Mesendoderm (in vitro differentiated cells): ENCODE results near the gene PIP4K2B.
"Not testable (repeated sequence)": the region's sequence is repeated elsewhere in the genome, so short reads cannot be mapped to it uniquely, and the experiment has no call there.

Source experiments
- DNase-seq: peaks from one replicate; pipeline ENCODE4 v3.0.0; 2013
- H2AK5ac ChIP-seq: 2 replicates; pipeline ENCODE4 v1.6.1; 2013; ENCODE audit warnings: low read length, inconsistent platforms
- H2BK120ac ChIP-seq: 2 replicates; pipeline ENCODE4 v1.6.1; 2013; ENCODE audit warnings: low read depth, mild to moderate bottlenecking, low read length, moderate library complexity, mixed read lengths
- H2BK15ac ChIP-seq: replicated peaks from 2 replicates; pipeline ENCODE4 v1.6.1; 2013; ENCODE audit warnings: low read depth, mild to moderate bottlenecking, moderate library complexity
- H2BK5ac ChIP-seq: 2 replicates; pipeline ENCODE4 v1.6.1; 2013; ENCODE audit warnings: low read length, inconsistent platforms
- H3K18ac ChIP-seq: 2 replicates; pipeline ENCODE4 v1.6.1; 2013; ENCODE audit warnings: mild to moderate bottlenecking, low read length, mixed read lengths
- H3K23ac ChIP-seq: one replicate; pipeline ENCODE4 v1.6.1; 2013; ENCODE audit warnings: low read length
- H3K27ac ChIP-seq: 2 replicates; pipeline ENCODE4 v1.5.1; 2013; ENCODE audit warnings: low read depth, mild to moderate bottlenecking, inconsistent platforms, low read length, moderate library complexity
- H3K27me3 ChIP-seq: 2 replicates; pipeline ENCODE4 v1.6.1; 2013; ENCODE audit warnings: low read length, control low read depth, mild to moderate bottlenecking, inconsistent platforms; ENCODE audit not compliant: insufficient read depth, poor library complexity
- H3K36me3 ChIP-seq: 2 replicates; pipeline ENCODE4 v1.6.1; 2013; ENCODE audit warnings: low read length, inconsistent platforms; ENCODE audit not compliant: control insufficient read depth, insufficient read depth
- H3K4ac ChIP-seq: one replicate; pipeline ENCODE4 v1.6.1; 2013; ENCODE audit warnings: low read depth, mild to moderate bottlenecking, low read length, moderate library complexity
- H3K4me1 ChIP-seq: 2 replicates; pipeline ENCODE4 v1.6.1; 2013; ENCODE audit warnings: low read depth, low read length, inconsistent platforms; ENCODE audit not compliant: control insufficient read depth
- H3K4me2 ChIP-seq: 2 replicates; pipeline ENCODE4 v1.6.1; 2013; ENCODE audit warnings: low read length
- H3K4me3 ChIP-seq: 2 replicates; pipeline ENCODE4 v1.5.1; 2013; ENCODE audit warnings: mild to moderate bottlenecking, low read length
- H3K56ac ChIP-seq: one replicate; pipeline ENCODE4 v1.6.1; 2013; ENCODE audit warnings: low read length
- H3K79me1 ChIP-seq: 2 replicates; pipeline ENCODE4 v1.6.1; 2013; ENCODE audit warnings: low read length, inconsistent platforms
- H3K79me2 ChIP-seq: 2 replicates; pipeline ENCODE4 v1.6.1; 2013; ENCODE audit warnings: mild to moderate bottlenecking, low read length; ENCODE audit not compliant: control insufficient read depth, insufficient read depth
- H3K9ac ChIP-seq: 2 replicates; pipeline ENCODE4 v1.6.1; 2013; ENCODE audit warnings: low read length, inconsistent platforms
- H4K5ac ChIP-seq: one replicate; pipeline ENCODE4 v1.6.1; 2013; ENCODE audit warnings: low read length
- H4K8ac ChIP-seq: one replicate; pipeline ENCODE4 v1.6.1; 2013; ENCODE audit warnings: low read depth, mild to moderate bottlenecking, control low read depth, low read length, moderate library complexity
- WGBS: extraction: QIAGEN DNeasy Blood & Tissue Kit; methylation state at CpG from one replicate; pipeline ENCODE4 v1.1.7; 2013; ENCODE audit warnings: low lambda C conversion rate, missing lambda C conversion rate; ENCODE audit not compliant: insufficient coverage; ENCODE audit errors: extremely low coverage; 5-methylcytosine and 5-hydroxymethylcytosine counted together

The PIP4K2B gene

GRCh38 chr17:38727736-38728135 lies 71.6 kb downstream of the PIP4K2B start:
- Histone ChIP-seq H4K8ac (no peak overlapping the region), H2BK5ac (no peak overlapping the region), H3K27ac (no peak overlapping the region), H4K5ac (no peak overlapping the region), H2BK120ac (no peak overlapping the region), H3K36me3 (no peaks in the 10 kb centered on the region), H3K4me3 (no peak overlapping the region), H2AK5ac (no peak overlapping the region), H3K4ac (no peak overlapping the region), H3K23ac (no peak overlapping the region), H3K9ac (no peak overlapping the region), H3K79me1 (no peaks in the 10 kb centered on the region), H3K4me2 (no peak overlapping the region), H3K4me1 (peaks cover 3% of the 10 kb centered on the region), H3K27me3 (no peaks in the 10 kb centered on the region), H2BK15ac (no peak overlapping the region), H3K18ac (no peak overlapping the region), H3K79me2 (no peaks in the 10 kb centered on the region), H3K56ac (no peak overlapping the region)
- DNase-seq = no peak
- no CpG with 5 or more reads among the region's 5 CpGs for WGBS

GRCh38 chr17:38726145-38726544 lies 73.2 kb downstream of the PIP4K2B start:
- not testable (repeated sequence) for H3K4me3 ChIP-seq, H3K4me1 ChIP-seq, H3K9ac ChIP-seq, H3K79me2 ChIP-seq, H3K27me3 ChIP-seq, H3K27ac ChIP-seq, H3K18ac ChIP-seq, H2BK15ac ChIP-seq, H2BK5ac ChIP-seq, H3K56ac ChIP-seq, H3K4me2 ChIP-seq, H3K79me1 ChIP-seq, H3K23ac ChIP-seq, H2AK5ac ChIP-seq, H4K5ac ChIP-seq, H2BK120ac ChIP-seq, DNase-seq, H4K8ac ChIP-seq, H3K4ac ChIP-seq, H3K36me3 ChIP-seq
- WGBS = no CpG with 5 or more reads among the region's 8 CpGs

GRCh38 chr17:38725066-38725465 lies 74.3 kb downstream of the PIP4K2B start:
- H3K4ac ChIP-seq = no peak overlapping the region
- no peak overlapping the region for H3K27ac ChIP-seq
- H3K36me3 ChIP-seq = no peaks in the 10 kb centered on the region

GRCh38 chr17:38724337-38724988 lies 74.9 kb downstream of the PIP4K2B start:
- Histone ChIP-seq H2AK5ac (no peak overlapping the region), H3K27me3 (no peaks in the 10 kb centered on the region), H4K5ac (no peak overlapping the region), H3K9ac (no peak overlapping the region), H3K56ac (no peak overlapping the region), H3K79me2 (no peaks in the 10 kb centered on the region), H3K18ac (no peak overlapping the region), H3K23ac (no peak overlapping the region), H3K4me2 (no peak overlapping the region), H3K27ac (no peak overlapping the region), H3K36me3 (no peaks in the 10 kb centered on the region), H4K8ac (no peak overlapping the region), H2BK120ac (no peak overlapping the region), H3K4me1 (no peaks in the 10 kb centered on the region), H3K79me1 (no peaks in the 10 kb centered on the region), H3K4me3 (no peak overlapping the region), H3K4ac (no peak overlapping the region), H2BK15ac (no peak overlapping the region), H2BK5ac (no peak overlapping the region)
- WGBS = no CpG with 5 or more reads among the region's 16 CpGs
- no peak for DNase-seq

More at GRCh38 chr17:38725066-38725465, 74.3 kb downstream of the PIP4K2B start:
- WGBS = no CpG with 5 or more reads among the region's 10 CpGs
- Histone ChIP-seq H3K79me1 (no peaks in the 10 kb centered on the region), H4K8ac (no peak overlapping the region), H3K18ac (no peak overlapping the region), H2BK5ac (no peak overlapping the region), H3K4me2 (no peak overlapping the region), H4K5ac (no peak overlapping the region), H2AK5ac (no peak overlapping the region), H3K23ac (no peak overlapping the region), H3K27me3 (no peaks in the 10 kb centered on the region), H3K56ac (no peak overlapping the region), H3K4me3 (no peak overlapping the region), H3K9ac (no peak overlapping the region), H3K79me2 (no peaks in the 10 kb centered on the region), H2BK15ac (no peak overlapping the region), H2BK120ac (no peak overlapping the region), H3K4me1 (no peaks in the 10 kb centered on the region)
- no peak for DNase-seq

- Histone ChIP-seq H3K56ac (no peak overlapping the region), H3K4me1 (peaks cover 3% of the 10 kb centered on the region), H3K4me2 (no peak overlapping the region), H3K79me1 (no peaks in the 10 kb centered on the region), H3K27ac (no peak overlapping the region), H2AK5ac (no peak overlapping the region), H4K5ac (no peak overlapping the region), H3K9ac (no peak overlapping the region), H3K23ac (no peak overlapping the region), H4K8ac (no peak overlapping the region), H3K4ac (no peak overlapping the region), H3K36me3 (no peaks in the 10 kb centered on the region), H2BK15ac (no peak overlapping the region), H2BK5ac (no peak overlapping the region), H3K18ac (no peak overlapping the region), H2BK120ac (no peak overlapping the region), H3K79me2 (no peaks in the 10 kb centered on the region), H3K4me3 (no peak overlapping the region), H3K27me3 (no peaks in the 10 kb centered on the region)
- DNase-seq = no peak
- WGBS = no CpG with 5 or more reads among the region's 16 CpGs
Observed at GRCh38 chr17:38721802-38722201, 77.6 kb downstream of the PIP4K2B start.

- no peak overlapping the region for H2BK120ac ChIP-seq
- WGBS = no CpG with 5 or more reads among the region's 6 CpGs
- H3K79me1 ChIP-seq = no peaks in the 10 kb centered on the region
- no peak overlapping the region for H3K4ac ChIP-seq
- H3K23ac ChIP-seq = no peak overlapping the region
- H3K79me2 ChIP-seq = no peaks in the 10 kb centered on the region
- no peak overlapping the region for H3K27ac ChIP-seq
- no peak overlapping the region for H2BK15ac ChIP-seq
- H4K8ac ChIP-seq = no peak overlapping the region
- no peaks in the 10 kb centered on the region for H3K27me3 ChIP-seq
- H3K4me2 ChIP-seq = no peak overlapping the region
- no peak overlapping the region for H2AK5ac ChIP-seq
- H3K18ac ChIP-seq = no peak overlapping the region
- peaks cover 3% of the 10 kb centered on the region for H3K4me1 ChIP-seq
- no peaks in the 10 kb centered on the region for H3K36me3 ChIP-seq
- H3K9ac ChIP-seq = no peak overlapping the region
- H3K4me3 ChIP-seq = no peak overlapping the region
- no peak overlapping the region for H4K5ac ChIP-seq
- H3K56ac ChIP-seq = no peak overlapping the region
- no peak for DNase-seq
- H2BK5ac ChIP-seq = no peak overlapping the region
Observed at GRCh38 chr17:38720941-38721340, 78.4 kb downstream of the PIP4K2B start.
